Astrocyte (in vitro differentiated cells and primary cell): ENCODE data around the gene UGT1A5. TPM values are rescaled to one million over a fixed set of nuclear protein-coding genes. Genes with fewer than 3 reads are reported as not detected.

Experiments used
- DNase-seq: peaks from one replicate; pipeline ENCODE4 v3.0.0-alpha.2; 2010; ENCODE audit warnings: low read depth
- FAIRE-seq: peaks from 2 replicates; lab custom pipeline; 2011; peaks lifted over from hg19 to GRCh38; lab: Jason Lieb, UNC
- H2AFZ ChIP-seq: 2 replicates; pipeline ENCODE4 v1.6.0; 2012; ENCODE audit warnings: low read depth, low read length, inconsistent platforms
- H3K27ac ChIP-seq: 2 replicates; pipeline ENCODE4 v1.5.1; 2011; ENCODE audit warnings: low read depth, low read length, inconsistent platforms
- H3K27me3 ChIP-seq: 2 replicates; pipeline ENCODE4 v1.6.0; 2011; ENCODE audit warnings: low read length, inconsistent platforms; ENCODE audit not compliant: insufficient read depth
- H3K36me3 ChIP-seq: 2 replicates; pipeline ENCODE4 v1.5.1; 2011; ENCODE audit warnings: low read length, inconsistent platforms; ENCODE audit not compliant: insufficient read depth
- H3K4me1 ChIP-seq: 2 replicates; pipeline ENCODE4 v1.5.1; 2011; ENCODE audit warnings: low read length, inconsistent platforms; ENCODE audit not compliant: insufficient read depth
- H3K4me2 ChIP-seq: 2 replicates; pipeline ENCODE4 v1.6.0; 2012; ENCODE audit warnings: low read length, inconsistent platforms
- H3K4me3 ChIP-seq: 2 replicates; pipeline ENCODE4 v1.5.1; 2011; ENCODE audit warnings: low read depth, mild to moderate bottlenecking, low read length, inconsistent platforms; ENCODE audit not compliant: insufficient read depth
- H3K79me2 ChIP-seq: 2 replicates; pipeline ENCODE4 v1.6.0; 2012; ENCODE audit warnings: mild to moderate bottlenecking, low read length, inconsistent platforms; ENCODE audit not compliant: insufficient read depth
- H3K9ac ChIP-seq: 2 replicates; pipeline ENCODE4 v1.6.0; 2012; ENCODE audit warnings: mild to moderate bottlenecking, low read length, inconsistent platforms
- H3K9me3 ChIP-seq: 2 replicates; pipeline ENCODE4 v1.5.1; 2012; ENCODE audit warnings: low read depth, mild to moderate bottlenecking, low read length, inconsistent platforms; ENCODE audit not compliant: insufficient read depth
- H4K20me1 ChIP-seq: 2 replicates; pipeline ENCODE4 v1.6.0; 2012; ENCODE audit warnings: low read length, inconsistent platforms; ENCODE audit not compliant: insufficient read depth
- H3K27ac Mint-ChIP-seq: one replicate; pipeline ENCODE4 v1.8.0; 2021; ENCODE audit warnings: mild to moderate bottlenecking, mixed read lengths; ENCODE audit not compliant: unreplicated experiment
- H3K27me3 Mint-ChIP-seq: one replicate; pipeline ENCODE4 v1.8.0; 2021; ENCODE audit warnings: low read depth, mixed read lengths; ENCODE audit not compliant: unreplicated experiment
- H3K36me3 Mint-ChIP-seq: one replicate; pipeline ENCODE4 v1.8.0; 2021; ENCODE audit warnings: low read depth, mixed read lengths; ENCODE audit not compliant: unreplicated experiment
- H3K4me1 Mint-ChIP-seq: one replicate; pipeline ENCODE4 v1.8.0; 2021; ENCODE audit warnings: low read depth, mixed read lengths; ENCODE audit not compliant: unreplicated experiment
- H3K4me3 Mint-ChIP-seq: one replicate; pipeline ENCODE4 v1.8.0; 2021; ENCODE audit warnings: mild to moderate bottlenecking, moderate library complexity, mixed read lengths; ENCODE audit not compliant: unreplicated experiment
- H3K9me3 Mint-ChIP-seq: one replicate; pipeline ENCODE4 v1.8.0; 2021; ENCODE audit warnings: mild to moderate bottlenecking, mixed read lengths; ENCODE audit not compliant: unreplicated experiment
- CTCF ChIP-seq: IDR thresholded peaks from 2 replicates; pipeline ENCODE4 v1.5.1; 2011; ENCODE audit warnings: low read depth, mild to moderate bottlenecking, inconsistent platforms, low read length, moderate library complexity; ENCODE audit not compliant: insufficient read depth
- EZH2 ChIP-seq: IDR thresholded peaks from 2 replicates; pipeline ENCODE4 v1.6.1; 2012; ENCODE audit warnings: mild to moderate bottlenecking, low read length, inconsistent platforms; ENCODE audit not compliant: insufficient read depth
- total RNA-seq: library from RNA; stranded (reverse); gene quantifications from 2 replicates; pipeline ENCODE4 v1.2.1, GENCODE V29; 2021

UGT1A5 gene
- total RNA-seq, 1 donor from 2014 or later: not detected

GRCh38 chr2:233817361-233817911, 104.7 kb downstream of the UGT1A5 start:
- H3K27me3 ChIP-seq: no peaks in the 10 kb centered on the region
- H3K4me1 ChIP-seq: no peaks in the 10 kb centered on the region
- no peaks in the 10 kb centered on the region for H3K9me3 ChIP-seq
- no peak overlapping the region for H3K27ac ChIP-seq
- Mint-ChIP-seq H3K9me3 (no peaks in the 10 kb centered on the region), H3K27ac (no peak overlapping the region), H3K27me3 (peaks cover 27% of the 10 kb centered on the region), H3K4me3 (no peak overlapping the region), H3K4me1 (no peaks in the 10 kb centered on the region), H3K36me3 (no peaks in the 10 kb centered on the region)
- no peak overlapping the region for H3K9ac ChIP-seq
- H3K36me3 ChIP-seq: no peaks in the 10 kb centered on the region
- no peaks in the 10 kb centered on the region for H4K20me1 ChIP-seq
- no peak for FAIRE-seq
- H2AFZ ChIP-seq: no peak overlapping the region
- H3K79me2 ChIP-seq: no peaks in the 10 kb centered on the region
- H3K4me3 ChIP-seq: no peak overlapping the region
- no peak for TF ChIP-seq EZH2
- H3K4me2 ChIP-seq: no peak overlapping the region
- no peak for DNase-seq

- Histone ChIP-seq H3K9ac (no peak overlapping the region), H3K4me3 (no peak overlapping the region), H3K9me3 (no peaks in the 10 kb centered on the region), H3K36me3 (no peaks in the 10 kb centered on the region), H3K27ac (no peak overlapping the region), H3K79me2 (no peaks in the 10 kb centered on the region), H3K4me2 (no peak overlapping the region), H2AFZ (no peak overlapping the region), H4K20me1 (no peaks in the 10 kb centered on the region), H3K4me1 (no peaks in the 10 kb centered on the region), H3K27me3 (no peaks in the 10 kb centered on the region)
- Mint-ChIP-seq H3K27ac (no peak overlapping the region), H3K9me3 (no peaks in the 10 kb centered on the region), H3K4me1 (no peaks in the 10 kb centered on the region), H3K36me3 (no peaks in the 10 kb centered on the region), H3K27me3 (peaks cover 25% of the 10 kb centered on the region), H3K4me3 (no peak overlapping the region)
- no peak for TF ChIP-seq CTCF
- no peak for TF ChIP-seq EZH2
- DNase-seq: no peak
- no peak for FAIRE-seq
Observed at GRCh38 chr2:233817995-233818638, 105.4 kb downstream of the UGT1A5 start.

- no peak overlapping the region for H3K27ac ChIP-seq
- no peaks in the 10 kb centered on the region for H3K27me3 ChIP-seq
- H3K27me3 Mint-ChIP-seq: peaks cover 23% of the 10 kb centered on the region
- no peak for TF ChIP-seq EZH2
- TF ChIP-seq CTCF: no peak
- H3K36me3 Mint-ChIP-seq: no peaks in the 10 kb centered on the region
- no peaks in the 10 kb centered on the region for H3K4me1 Mint-ChIP-seq
- no peak overlapping the region for H3K4me3 Mint-ChIP-seq
- no peaks in the 10 kb centered on the region for H3K9me3 Mint-ChIP-seq
- H3K4me2 ChIP-seq: no peak overlapping the region
- DNase-seq (no peak), FAIRE-seq (no peak)
- H3K4me3 ChIP-seq: no peak overlapping the region
- H2AFZ ChIP-seq: no peak overlapping the region
- no peaks in the 10 kb centered on the region for H3K4me1 ChIP-seq
- H3K79me2 ChIP-seq: no peaks in the 10 kb centered on the region
- H3K9me3 ChIP-seq: no peaks in the 10 kb centered on the region
- H3K27ac Mint-ChIP-seq: no peak overlapping the region
- no peaks in the 10 kb centered on the region for H3K36me3 ChIP-seq
- no peaks in the 10 kb centered on the region for H4K20me1 ChIP-seq
- H3K9ac ChIP-seq: no peak overlapping the region
Observed at GRCh38 chr2:233818639-233819621, 106.2 kb downstream of the UGT1A5 start.
